Measurements from ENCODE around the gene ZNRF1. TPM values are rescaled to one million over a fixed set of nuclear protein-coding genes. Genes with fewer than 3 reads are reported as not detected.

ZNRF1 gene
- total and polyA plus RNA-seq, 2 of the 8 experiments (the other 6 are each of a cell fraction or from before 2014, with no cell fraction given): 33.5 to 52.9 TPM

- H3K9ac ChIP-seq (replicated peaks in 1 of 4; ENCODE audit: extremely low read depth in 1 of 4, low read depth in 3 of 4, low read length in 3 of 4): no peak overlapping the region
- H4K5ac ChIP-seq (ENCODE audit: insufficient read length, low read depth, low read length): no peak overlapping the region
- no peaks in the 10 kb centered on the region for H3K79me2 ChIP-seq (ENCODE audit: control insufficient read depth in 1 of 2, insufficient read depth in 2 of 2, low read length in 2 of 2)
- DNase-seq (ENCODE audit: low read depth in 1 of 2, low spot score in 2 of 2): no peak
- H4K20me1 ChIP-seq (replicated peaks in 1 of 2; ENCODE audit: control insufficient read depth in 1 of 2, insufficient read depth in 2 of 2, low read length in 2 of 2): no peaks in the 10 kb centered on the region
- no peak overlapping the region for H3K18ac ChIP-seq (ENCODE audit: extremely low read depth, low read length)
- H3K14ac ChIP-seq (ENCODE audit: insufficient read length): no peak overlapping the region
- FAIRE-seq: no peak
- H3K36me3 ChIP-seq (ENCODE audit: control insufficient read depth in 2 of 4, insufficient read depth in 4 of 4, low read length in 3 of 4): no peaks in the 10 kb centered on the region
- peaks cover 5 to 8% of the 10 kb centered on the region in 2 experiments; a peak in 3 of 4 replicates for H3K9me3 ChIP-seq (ENCODE audit: insufficient read depth in 2 of 2, low read depth in 1 of 2, low read length in 1 of 2)
- no peaks in the 10 kb centered on the region for H3K27me3 ChIP-seq (replicated peaks in 1 of 4; ENCODE audit: control insufficient read depth in 3 of 4, extremely low read depth in 1 of 4, insufficient read depth in 3 of 4, low read length in 3 of 4)
- no peak overlapping the region for H3K23ac ChIP-seq (ENCODE audit: insufficient read length)
- H2AFZ ChIP-seq (ENCODE audit: low read length): no peak overlapping the region
- no peak overlapping the region for H2BK5ac ChIP-seq (ENCODE audit: low read depth, low read length)
- H2AK5ac ChIP-seq (ENCODE audit: low read depth, low read length): no peak overlapping the region
- no peak overlapping the region for H3K4me2 ChIP-seq (ENCODE audit: insufficient read depth in 1 of 2, low read depth in 2 of 2, low read length in 2 of 2)
- no peak overlapping the region for H2BK120ac ChIP-seq (replicated peaks; ENCODE audit: low read depth, low read length)
- H3K4me3 ChIP-seq (ENCODE audit: extremely low read depth in 1 of 4, insufficient read depth in 2 of 4, low read depth in 3 of 4, low read length in 4 of 4): no peak overlapping the region
- 100% methylated on average over 1 of the region's 1 CpG; no CpG with 5 or more reads in 1 of the 2 experiments for WGBS, 2 experiments (ENCODE audit: extremely low coverage in 1 of 2, insufficient coverage in 1 of 2, insufficient read length in 1 of 2, insufficient replicate concordance in 2 of 2, low coverage in 1 of 2, low lambda C conversion rate in 2 of 2, missing lambda C conversion rate in 1 of 2)
- H3K23me2 ChIP-seq (ENCODE audit: low read depth, low read length): no peaks in the 10 kb centered on the region
- ChIA-PET CTCF (ENCODE audit: partially characterized antibody) (interaction anchor here (0.6 to 16.3 kb wide), 8 partner anchors 8 to 419 kb away, joined by 3 to 171 read pairs (median 6); partner anchors contain the start of gene ZNRF1), POLR2A (ENCODE audit: partially characterized antibody) (interaction anchor here (0.6 to 5.7 kb wide), 4 partner anchors 9 to 25 kb away, joined by 3 to 37 read pairs (median 4); no protein-coding TSS in a partner anchor)
- no peak overlapping the region for H2BK20ac ChIP-seq (ENCODE audit: low read length)
- H3K4ac ChIP-seq (replicated peaks; ENCODE audit: insufficient read length, low read depth, low read length): no peak overlapping the region
- H3K79me1 ChIP-seq (ENCODE audit: low read depth, low read length): no peaks in the 10 kb centered on the region
- H4K8ac ChIP-seq (ENCODE audit: extremely low read depth, insufficient read depth, low read length): no peak overlapping the region
- no peak overlapping the region for H2BK15ac ChIP-seq (ENCODE audit: low read length)
- H3K27ac ChIP-seq (ENCODE audit: low read depth, low read length): no peak overlapping the region
- no peak overlapping the region for H3K56ac ChIP-seq (replicated peaks; ENCODE audit: insufficient read length, low read depth, low read length)
- H4K91ac ChIP-seq (replicated peaks; ENCODE audit: insufficient read length, low read length): no peak overlapping the region
- H3K4me1 ChIP-seq (replicated peaks in 1 of 4; ENCODE audit: control insufficient read depth in 3 of 4, insufficient read depth in 4 of 4, low read length in 3 of 4): peaks cover 4 to 9% (median 6%) of the 10 kb centered on the region in 4 experiments; a peak in 6 of 7 replicates
- no peak overlapping the region for H2BK12ac ChIP-seq (ENCODE audit: low read depth, low read length)
- no peak for TF ChIP-seq E2F6 (IDR thresholded peaks at IDR 0.05)
- no peak for TF ChIP-seq SAP30 (IDR thresholded peaks at IDR 0.05; ENCODE audit: insufficient read depth, insufficient replicate concordance, low read length)
- no peak for TF ChIP-seq RXRA (IDR thresholded peaks at IDR 0.05; ENCODE audit: insufficient read depth, low read depth, low read length)
- TF ChIP-seq ZNF274 (IDR thresholded peaks at IDR 0.05; ENCODE audit: borderline replicate concordance, extremely low read depth, low read length): no peak
- TF ChIP-seq RFX5 (IDR thresholded peaks at IDR 0.05; ENCODE audit: borderline replicate concordance, low read depth, low read length): no peak
- TF ChIP-seq BCL11A (IDR thresholded peaks at IDR 0.05; ENCODE audit: low read depth in 2 of 2, low read length in 2 of 2): no peak
- TF ChIP-seq, protein P1, sequence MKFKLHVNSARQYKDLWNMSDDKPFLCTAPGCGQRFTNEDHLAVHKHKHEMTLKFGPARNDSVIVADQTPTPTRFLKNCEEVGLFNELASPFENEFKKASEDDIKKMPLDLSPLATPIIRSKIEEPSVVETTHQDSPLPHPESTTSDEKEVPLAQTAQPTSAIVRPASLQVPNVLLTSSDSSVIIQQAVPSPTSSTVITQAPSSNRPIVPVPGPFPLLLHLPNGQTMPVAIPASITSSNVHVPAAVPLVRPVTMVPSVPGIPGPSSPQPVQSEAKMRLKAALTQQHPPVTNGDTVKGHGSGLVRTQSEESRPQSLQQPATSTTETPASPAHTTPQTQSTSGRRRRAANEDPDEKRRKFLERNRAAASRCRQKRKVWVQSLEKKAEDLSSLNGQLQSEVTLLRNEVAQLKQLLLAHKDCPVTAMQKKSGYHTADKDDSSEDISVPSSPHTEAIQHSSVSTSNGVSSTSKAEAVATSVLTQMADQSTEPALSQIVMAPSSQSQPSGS (IDR thresholded peaks at IDR 0.05; ENCODE audit: low read length): no peak
- no peak for TF ChIP-seq ASH2L (IDR thresholded peaks at IDR 0.05; ENCODE audit: low read length)
Observed at GRCh38 chr16:75122609-75123008, 123.8 kb downstream of the ZNRF1 start.

Measured in H1 (cell line).